GM12875 (cell line): ENCODE measurements around the gene SOAT2.
"Not testable (repeated sequence)": the region's sequence is repeated elsewhere in the genome, so short reads cannot be mapped to it uniquely, and the experiment has no call there.

Experiments used
- H3K4me3 ChIP-seq: one replicate; pipeline ENCODE4 v1.5.1; 2011; ENCODE audit warnings: low read depth, low read length, control low read depth
- CTCF ChIP-seq: IDR thresholded peaks from 2 replicates; pipeline ENCODE4 v1.5.1; 2011; ENCODE audit warnings: low read depth, mild to moderate bottlenecking, control low read depth, inconsistent platforms, low read length, moderate library complexity, borderline replicate concordance; ENCODE audit not compliant: insufficient read depth

The SOAT2 gene

GRCh38 chr12:53091756-53092155 is 11.5 kb upstream of the SOAT2 start:
- no peak overlapping the region for H3K4me3 ChIP-seq
- no peak for TF ChIP-seq CTCF

- no peak overlapping the region for H3K4me3 ChIP-seq
- TF ChIP-seq CTCF: no peak
Measured at GRCh38 chr12:53093777-53094393, 9.4 kb upstream of the SOAT2 start.

DNA sequence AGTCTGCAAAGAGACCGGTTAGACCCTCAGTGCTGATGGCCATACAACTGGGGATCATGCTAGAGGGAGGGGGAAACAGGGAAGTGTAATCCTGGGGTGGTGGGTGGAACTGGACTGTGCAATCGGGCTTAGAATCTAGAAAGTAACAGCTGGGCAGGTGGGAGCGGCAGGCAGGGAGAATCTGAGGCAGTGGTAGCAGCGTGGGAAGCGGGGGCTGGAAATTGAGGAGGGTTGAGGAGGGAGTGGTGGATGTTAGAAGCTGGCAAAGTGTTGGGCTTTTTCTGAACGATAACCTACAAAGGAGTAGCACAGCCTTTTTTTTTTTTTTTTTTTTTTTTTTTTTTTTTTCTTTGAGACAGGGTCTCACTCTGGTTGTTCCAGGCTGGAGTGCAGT is 8.9 kb upstream of the SOAT2 start:
- no peak overlapping the region for H3K4me3 ChIP-seq
- TF ChIP-seq CTCF: no peak

DNA sequence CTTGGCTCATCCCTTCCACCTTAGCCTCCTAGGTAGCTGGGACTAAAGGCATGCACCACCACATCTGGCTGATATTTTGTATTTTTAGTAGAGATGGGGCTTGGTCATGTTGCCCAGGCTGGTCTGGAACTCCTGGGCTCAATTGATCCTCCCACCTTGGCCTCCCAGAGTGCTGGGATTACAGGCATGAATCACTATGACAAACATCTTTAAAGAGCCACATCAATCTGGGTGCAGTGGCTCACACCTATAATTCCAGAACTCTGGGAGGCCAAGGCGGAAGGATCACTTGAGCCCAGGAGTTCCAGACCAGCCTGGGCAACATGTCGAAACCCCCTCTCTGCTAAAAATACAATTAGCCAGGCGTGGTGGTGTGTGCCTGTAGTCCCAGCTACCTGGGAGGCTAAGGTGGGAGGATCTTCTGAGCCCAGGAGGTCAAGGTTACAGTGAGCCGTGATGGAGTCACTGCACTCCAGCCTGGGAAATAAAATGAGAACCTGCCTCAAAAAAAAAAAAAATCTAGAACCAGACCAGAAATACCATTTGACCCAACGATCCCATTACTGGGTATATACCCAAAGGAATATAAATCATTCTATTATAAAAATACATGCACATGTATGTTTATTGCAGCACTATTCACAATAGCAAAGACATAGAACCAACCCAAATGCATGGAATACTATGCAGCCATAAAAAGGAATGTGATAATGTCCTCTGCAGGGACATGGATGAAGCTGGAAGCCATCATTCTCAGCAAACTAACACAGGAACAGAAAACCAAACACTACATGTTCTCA is 8.3 kb upstream of the SOAT2 start:
- H3K4me3 ChIP-seq: not testable (repeated sequence)

- H3K4me3 ChIP-seq: not testable (repeated sequence)
Measured at GRCh38 chr12:53095596-53095895, 7.7 kb upstream of the SOAT2 start.

DNA sequence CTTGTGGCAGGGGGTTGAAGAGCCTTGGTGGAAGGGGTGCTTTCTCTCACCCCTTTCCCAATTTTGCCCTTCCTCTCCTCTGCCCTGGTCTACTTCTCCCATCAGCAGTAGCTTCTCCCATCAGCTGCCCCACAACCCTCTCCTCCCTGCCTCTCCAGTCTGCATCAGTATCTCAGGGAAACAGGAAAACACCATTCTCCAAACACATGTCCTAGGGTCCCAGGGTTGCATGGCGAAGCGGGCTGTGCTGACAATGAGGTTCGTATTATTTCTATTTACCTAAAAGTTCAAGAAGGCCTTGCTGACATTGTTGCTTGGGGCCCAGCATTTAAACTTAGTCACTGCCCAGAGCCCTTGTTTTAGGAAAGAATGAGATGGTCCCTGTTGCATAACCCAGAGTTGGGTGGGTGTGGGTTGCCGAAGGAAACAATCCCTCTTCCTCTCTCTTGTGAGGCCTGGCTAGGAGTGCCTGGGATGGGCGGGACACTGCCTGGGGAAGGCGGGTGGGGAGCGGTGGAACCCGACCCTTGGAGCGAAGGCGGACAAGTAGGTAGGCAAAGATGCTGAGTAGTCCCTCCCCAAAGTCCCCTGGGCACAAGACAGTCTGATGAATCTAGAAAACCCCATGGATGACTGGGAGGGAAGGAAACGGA is 7.1 kb upstream of the SOAT2 start:
- no peak for TF ChIP-seq CTCF
- H3K4me3 ChIP-seq: no peak overlapping the region

DNA sequence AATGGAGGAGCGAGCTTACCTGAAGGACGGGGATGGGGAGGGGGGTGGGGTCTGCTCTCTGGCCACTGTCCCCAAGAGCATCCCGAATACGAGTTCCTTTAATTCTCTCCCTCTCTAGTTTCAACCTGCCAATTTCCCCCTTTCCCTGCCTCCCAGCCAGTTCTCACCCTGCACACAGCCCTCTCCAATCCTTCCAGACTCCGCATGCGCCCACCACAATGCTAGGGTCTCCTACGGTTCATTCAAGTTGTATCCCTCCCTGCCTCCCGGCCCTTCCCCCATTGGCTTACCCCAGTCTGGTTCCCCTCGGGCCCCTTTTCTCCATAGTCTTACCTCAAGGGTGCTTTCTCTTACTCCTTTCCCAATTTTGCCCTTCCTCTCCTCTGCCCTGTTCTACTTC is 6.5 kb upstream of the SOAT2 start:
- TF ChIP-seq CTCF: no peak
- H3K4me3 ChIP-seq: no peak overlapping the region

- no peak overlapping the region for H3K4me3 ChIP-seq
- TF ChIP-seq CTCF: no peak
Measured at GRCh38 chr12:53097207-53097563, 6.1 kb upstream of the SOAT2 start.
